Lower leg skin (tissue), 3 donors: Measurements from ENCODE around the gene TUFT1.

Source experiments
- POLR2A ChIP-seq, 2 donors: fragments of 450-650 bp; IDR thresholded peaks; one replicate each; pipeline ENCODE4 v1.6.1; 2016 to 2017; ENCODE audit warnings: antibody characterized with exemption in 2 of 2, mild to moderate bottlenecking in 1 of 2, moderate library complexity in 1 of 2
- TF ChIP-seq, protein P1 (sequence below), 3 donors: fragments of 450-650 bp; IDR thresholded peaks; one replicate each; pipeline ENCODE4 v1.5.1; 2016; ENCODE audit warnings: antibody characterized with exemption in 3 of 3, mild to moderate bottlenecking in 3 of 3, moderate library complexity in 2 of 3

DNA sequence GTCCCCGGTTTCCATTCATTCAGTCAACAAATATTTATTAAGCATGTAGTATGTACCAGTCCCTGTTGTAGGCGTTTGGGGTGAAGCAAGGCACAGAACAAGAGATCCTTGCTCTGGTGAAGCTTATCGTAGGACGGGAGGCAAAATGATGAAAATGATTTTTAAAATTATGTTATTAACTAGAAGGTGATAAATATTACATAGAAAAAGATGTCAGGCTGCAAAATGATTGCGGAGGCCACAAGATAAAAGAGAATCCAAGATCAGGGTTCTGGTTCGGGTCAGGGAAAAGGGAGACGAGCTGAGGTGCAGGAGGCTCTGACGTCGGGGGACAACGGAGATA is 29.5 kb upstream of the TUFT1 start:
- TF ChIP-seq, protein P1, sequence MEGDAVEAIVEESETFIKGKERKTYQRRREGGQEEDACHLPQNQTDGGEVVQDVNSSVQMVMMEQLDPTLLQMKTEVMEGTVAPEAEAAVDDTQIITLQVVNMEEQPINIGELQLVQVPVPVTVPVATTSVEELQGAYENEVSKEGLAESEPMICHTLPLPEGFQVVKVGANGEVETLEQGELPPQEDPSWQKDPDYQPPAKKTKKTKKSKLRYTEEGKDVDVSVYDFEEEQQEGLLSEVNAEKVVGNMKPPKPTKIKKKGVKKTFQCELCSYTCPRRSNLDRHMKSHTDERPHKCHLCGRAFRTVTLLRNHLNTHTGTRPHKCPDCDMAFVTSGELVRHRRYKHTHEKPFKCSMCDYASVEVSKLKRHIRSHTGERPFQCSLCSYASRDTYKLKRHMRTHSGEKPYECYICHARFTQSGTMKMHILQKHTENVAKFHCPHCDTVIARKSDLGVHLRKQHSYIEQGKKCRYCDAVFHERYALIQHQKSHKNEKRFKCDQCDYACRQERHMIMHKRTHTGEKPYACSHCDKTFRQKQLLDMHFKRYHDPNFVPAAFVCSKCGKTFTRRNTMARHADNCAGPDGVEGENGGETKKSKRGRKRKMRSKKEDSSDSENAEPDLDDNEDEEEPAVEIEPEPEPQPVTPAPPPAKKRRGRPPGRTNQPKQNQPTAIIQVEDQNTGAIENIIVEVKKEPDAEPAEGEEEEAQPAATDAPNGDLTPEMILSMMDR (IDR thresholded peaks at IDR 0.05): no peak
- no peak for TF ChIP-seq POLR2A (IDR thresholded peaks at IDR 0.05)
